A673 (cell line): ENCODE measurements around the gene SLC31A2. TPM values are rescaled to one million over a fixed set of nuclear protein-coding genes. Genes with fewer than 3 reads are reported as not detected.

Source experiments
- BruUV-seq: library from RNA; stranded (reverse); fragments of 400-500 nt; replicated peaks from 2 replicates; lab custom pipeline; 2021; lab: Mats Ljungman, UMichigan
- CTCF ChIA-PET: fragments of 300-600 bp; sonication (Branson Sonifier 250); formaldehyde crosslinking; loops from one replicate; lab custom pipeline; 2022; ENCODE audit warnings: antibody characterized with exemption; lab: Charles Lee
- POLR2A ChIA-PET: fragments of 300-600 bp; sonication (Branson Sonifier 250); formaldehyde crosslinking; loops from one replicate; lab custom pipeline; 2022; ENCODE audit warnings: antibody characterized with exemption; ENCODE audit not compliant: low non-redundant PET; lab: Charles Lee
- DNase-seq: peaks from one replicate; pipeline ENCODE4 v3.0.0-alpha.2; 2015; ENCODE audit warnings: low spot score
- H3K27ac ChIP-seq: fragments of 200-600 bp; sonication (generic); 2 replicates; pipeline ENCODE4 v1.5.1; 2016; ENCODE audit warnings: mixed run types, low read depth, mild to moderate bottlenecking, mixed read lengths, antibody characterized with exemption, low read length; ENCODE audit not compliant: poor library complexity, severe bottlenecking
- H3K27me3 ChIP-seq: fragments of 200-600 bp; sonication (generic); replicated peaks from 2 replicates; pipeline ENCODE4 v1.6.1; 2017; ENCODE audit warnings: mixed run types, low read depth, mild to moderate bottlenecking, mixed read lengths, antibody characterized with exemption, low read length; ENCODE audit not compliant: insufficient read depth, poor library complexity
- H3K36me3 ChIP-seq: fragments of 200-600 bp; sonication (generic); 2 replicates; pipeline ENCODE4 v1.6.1; 2016; ENCODE audit warnings: mixed run types, mild to moderate bottlenecking, mixed read lengths, antibody characterized with exemption, low read length; ENCODE audit not compliant: insufficient read depth, poor library complexity, severe bottlenecking
- H3K4me1 ChIP-seq: fragments of 200-600 bp; sonication (generic); 2 replicates; pipeline ENCODE4 v1.6.1; 2017; ENCODE audit warnings: mixed run types, mild to moderate bottlenecking, mixed read lengths, antibody characterized with exemption, low read length; ENCODE audit not compliant: insufficient read depth, poor library complexity, severe bottlenecking
- H3K4me3 ChIP-seq: fragments of 200-600 bp; sonication (generic); 2 replicates; pipeline ENCODE4 v1.5.1; 2016; ENCODE audit warnings: low read depth, mixed run types, mild to moderate bottlenecking, mixed read lengths, low read length; ENCODE audit not compliant: poor library complexity, severe bottlenecking
- H3K9me3 ChIP-seq: fragments of 200-600 bp; sonication (generic); 2 replicates; pipeline ENCODE4 v1.6.1; 2016; ENCODE audit warnings: mixed run types, low read depth, mild to moderate bottlenecking, mixed read lengths, antibody characterized with exemption, low read length; ENCODE audit not compliant: poor library complexity, severe bottlenecking
- EZH2 ChIP-seq: fragments of 200-600 bp; sonication (generic); IDR thresholded peaks from 2 replicates; pipeline ENCODE4 v1.6.1; 2017; ENCODE audit warnings: borderline replicate concordance, low read depth, mild to moderate bottlenecking, mixed read lengths, antibody characterized with exemption, low read length; ENCODE audit not compliant: poor library complexity, severe bottlenecking
- intact Hi-C: fragments of 100-400 bp; cut with micrococcal nuclease; formaldehyde crosslinking; loops from one replicate; pipeline ENCODE4 v1.10.0; 2022; ENCODE audit not compliant: unreplicated experiment
- total RNA-seq: library from RNA; stranded (reverse); gene quantifications from 2 replicates; pipeline ENCODE4 v1.2.3, GENCODE V29; 2021
- TF ChIP-seq, protein P1 (sequence below): fragments of 300-800, 200-600 bp; sonication (generic); conservative IDR thresholded peaks from 2 replicates; pipeline ENCODE4 v1.5.1; 2017; ENCODE audit warnings: low read depth, mild to moderate bottlenecking, antibody characterized with exemption, low read length, moderate library complexity, mixed read lengths

SLC31A2 gene
- total RNA-seq, 1 experiment from 2014 or later, result 2.8 TPM

DNA sequence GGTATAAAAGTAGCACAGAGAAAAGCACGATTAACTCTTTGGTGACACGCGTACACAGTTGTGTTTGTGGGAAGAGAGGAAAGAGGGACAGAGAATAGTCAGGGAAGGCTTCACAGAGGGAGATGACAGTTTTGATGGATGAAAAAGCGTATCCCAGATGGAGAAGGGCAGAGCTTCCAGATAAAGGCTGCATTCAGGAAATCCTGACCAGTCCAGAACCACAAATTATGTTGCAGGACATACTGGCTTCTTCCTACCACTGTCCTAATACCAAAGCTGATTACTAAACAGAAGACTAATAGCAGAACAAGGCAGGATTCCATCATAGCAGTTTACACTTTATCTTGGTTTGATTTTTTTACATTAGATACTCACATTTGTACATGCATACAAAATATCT lies 34.5 kb downstream of the SLC31A2 start:
- Histone ChIP-seq H3K27me3 (no peaks in the 10 kb centered on the region), H3K27ac (no peak overlapping the region), H3K4me1 (no peaks in the 10 kb centered on the region), H3K9me3 (no peaks in the 10 kb centered on the region), H3K4me3 (no peak overlapping the region), H3K36me3 (peaks cover 66% of the 10 kb centered on the region)
- CTCF ChIA-PET, result no interaction called here
- DNase-seq, result no peak
- TF ChIP-seq EZH2, result no peak
- TF ChIP-seq, protein P1, sequence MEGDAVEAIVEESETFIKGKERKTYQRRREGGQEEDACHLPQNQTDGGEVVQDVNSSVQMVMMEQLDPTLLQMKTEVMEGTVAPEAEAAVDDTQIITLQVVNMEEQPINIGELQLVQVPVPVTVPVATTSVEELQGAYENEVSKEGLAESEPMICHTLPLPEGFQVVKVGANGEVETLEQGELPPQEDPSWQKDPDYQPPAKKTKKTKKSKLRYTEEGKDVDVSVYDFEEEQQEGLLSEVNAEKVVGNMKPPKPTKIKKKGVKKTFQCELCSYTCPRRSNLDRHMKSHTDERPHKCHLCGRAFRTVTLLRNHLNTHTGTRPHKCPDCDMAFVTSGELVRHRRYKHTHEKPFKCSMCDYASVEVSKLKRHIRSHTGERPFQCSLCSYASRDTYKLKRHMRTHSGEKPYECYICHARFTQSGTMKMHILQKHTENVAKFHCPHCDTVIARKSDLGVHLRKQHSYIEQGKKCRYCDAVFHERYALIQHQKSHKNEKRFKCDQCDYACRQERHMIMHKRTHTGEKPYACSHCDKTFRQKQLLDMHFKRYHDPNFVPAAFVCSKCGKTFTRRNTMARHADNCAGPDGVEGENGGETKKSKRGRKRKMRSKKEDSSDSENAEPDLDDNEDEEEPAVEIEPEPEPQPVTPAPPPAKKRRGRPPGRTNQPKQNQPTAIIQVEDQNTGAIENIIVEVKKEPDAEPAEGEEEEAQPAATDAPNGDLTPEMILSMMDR, result no peak
- intact Hi-C loops, result no loop called here
- no TSS peak for BruUV-seq
- POLR2A ChIA-PET, result no interaction called here

DNA sequence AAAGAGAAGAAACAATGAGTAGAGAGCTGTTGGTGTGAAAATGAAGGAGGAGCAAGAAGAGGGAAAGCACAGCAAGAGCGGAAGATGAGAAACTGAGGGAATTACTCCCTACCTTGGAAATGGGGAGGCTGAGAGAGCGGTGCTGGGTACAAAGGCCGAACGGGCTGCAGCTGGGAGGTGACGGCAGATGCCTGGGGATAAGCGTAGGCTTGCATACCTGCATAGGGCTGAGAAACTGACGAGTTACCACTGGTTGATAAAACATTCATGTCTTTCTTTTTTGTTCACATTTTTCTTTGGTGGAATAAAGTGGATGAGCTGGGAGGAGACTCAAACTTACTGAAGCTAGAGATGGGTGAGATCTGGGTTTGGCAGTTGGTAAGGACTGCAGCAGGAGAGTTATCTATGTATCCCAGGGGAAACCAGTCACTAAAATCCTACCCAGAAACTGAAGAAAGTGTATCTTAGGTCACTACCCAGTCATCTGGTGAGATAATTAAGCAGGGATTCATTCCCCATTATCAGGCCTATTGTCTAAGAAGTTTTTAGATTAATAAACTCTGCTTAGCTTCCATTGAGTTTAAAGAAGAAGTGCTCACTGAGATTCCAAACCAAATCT lies 35.4 kb downstream of the SLC31A2 start:
- intact Hi-C loops, result no loop called here
- no peak for TF ChIP-seq EZH2
- TF ChIP-seq, protein P1, result no peak
- Histone ChIP-seq H3K27me3 (no peaks in the 10 kb centered on the region), H3K4me1 (no peaks in the 10 kb centered on the region), H3K9me3 (no peaks in the 10 kb centered on the region), H3K27ac (no peak overlapping the region), H3K36me3 (peaks cover 58% of the 10 kb centered on the region), H3K4me3 (no peak overlapping the region)
- POLR2A ChIA-PET, result no interaction called here
- BruUV-seq, result no TSS peak
- no peak for DNase-seq
- CTCF ChIA-PET, result no interaction called here

DNA sequence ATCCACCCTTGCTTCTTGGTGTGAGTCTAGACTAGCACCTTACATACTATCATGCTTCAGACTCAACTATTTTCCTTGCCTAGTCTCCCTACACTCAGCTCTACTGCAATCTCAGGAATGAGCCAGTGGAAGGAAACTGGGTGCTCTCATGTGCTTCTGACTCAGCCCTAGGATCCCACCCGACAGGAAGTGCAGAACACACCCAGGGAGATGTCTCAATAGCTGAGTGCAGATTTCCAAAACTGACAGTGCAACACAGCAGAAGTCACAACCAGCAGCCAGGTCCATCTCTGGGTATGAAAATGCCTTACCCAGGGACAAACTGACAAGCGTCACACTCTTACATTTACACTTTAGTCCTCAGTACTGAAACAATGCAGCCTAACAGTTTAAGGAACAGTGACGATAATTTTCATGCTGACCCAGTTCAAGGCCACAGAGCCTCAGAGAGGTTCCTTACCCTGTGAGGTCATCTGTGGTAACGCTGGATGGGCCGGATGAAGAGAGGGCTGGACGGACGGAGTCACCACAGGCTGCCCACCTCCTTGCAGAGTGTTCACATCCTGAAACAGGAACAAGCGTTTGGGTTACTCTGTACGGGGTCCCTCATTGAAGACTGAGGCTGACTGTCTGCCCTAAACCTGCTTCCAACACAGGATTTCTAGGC lies 37.3 kb downstream of the SLC31A2 start:
- peak; percentile 23 for DNase-seq
- peaks cover 40% of the 10 kb centered on the region for H3K36me3 ChIP-seq
- no TSS peak for BruUV-seq

More for the DNA sequence above, 37.3 kb downstream of the SLC31A2 start:
- Histone ChIP-seq H3K27ac (no peak overlapping the region), H3K4me1 (no peaks in the 10 kb centered on the region), H3K9me3 (no peaks in the 10 kb centered on the region), H3K27me3 (no peaks in the 10 kb centered on the region), H3K4me3 (no peak overlapping the region)
- intact Hi-C loops, result no loop called here
- ChIA-PET CTCF (no interaction called here), POLR2A (no interaction called here)
- TF ChIP-seq, protein P1, result no peak
- TF ChIP-seq EZH2, result no peak
